ENCODE results near the gene LMBRD2.

- TF ChIP-seq CTCF (IDR thresholded peaks at IDR 0.05) (no peak), POLR2A (IDR thresholded peaks at IDR 0.05) (no peak)
Measured at GRCh38 chr5:36060420-36060887, 91.2 kb downstream of the LMBRD2 start.
